Neuronal stem cell (in vitro differentiated cells): Measurements from ENCODE around the gene BFSP1.

Experiments
- DNase-seq: peaks from one replicate; pipeline ENCODE4 v3.0.0-alpha.2; 2013; ENCODE audit warnings: low spot score
- H2AFZ ChIP-seq: one replicate; pipeline ENCODE4 v1.6.1; 2013; ENCODE audit warnings: mild to moderate bottlenecking, low read length, inconsistent platforms
- H2AK5ac ChIP-seq: 2 replicates; pipeline ENCODE4 v1.6.1; 2013; ENCODE audit warnings: low read depth, mild to moderate bottlenecking, inconsistent platforms, low read length, moderate library complexity, mixed read lengths
- H2BK120ac ChIP-seq: 2 replicates; pipeline ENCODE4 v1.6.1; 2013; ENCODE audit warnings: low read depth, mild to moderate bottlenecking, inconsistent platforms, low read length, moderate library complexity, mixed read lengths
- H2BK12ac ChIP-seq: one replicate; pipeline ENCODE4 v1.6.1; 2013; ENCODE audit warnings: low read length, inconsistent platforms
- H2BK15ac ChIP-seq: 2 replicates; pipeline ENCODE4 v1.6.1; 2013; ENCODE audit warnings: mild to moderate bottlenecking, low read length, inconsistent platforms, mixed read lengths
- H2BK5ac ChIP-seq: one replicate; pipeline ENCODE4 v1.6.1; 2013; ENCODE audit warnings: inconsistent platforms, mild to moderate bottlenecking, low read length, moderate library complexity
- H3K14ac ChIP-seq: one replicate; pipeline ENCODE4 v1.6.1; 2013; ENCODE audit warnings: low read length, inconsistent platforms
- H3K18ac ChIP-seq: 2 replicates; pipeline ENCODE4 v1.6.1; 2013; ENCODE audit warnings: low read length, inconsistent platforms
- H3K23ac ChIP-seq: 2 replicates; pipeline ENCODE4 v1.6.1; 2013; ENCODE audit warnings: low read depth, mild to moderate bottlenecking, mixed read lengths, low read length, inconsistent platforms; ENCODE audit not compliant: poor library complexity
- H3K27ac ChIP-seq: replicated peaks from 3 replicates; pipeline ENCODE4 v1.5.1; 2013; ENCODE audit warnings: low read length, inconsistent platforms
- H3K27me3 ChIP-seq, 3 experiments: 2 replicates each; pipeline ENCODE4 v1.6.1; 2013; ENCODE audit warnings: low read length in 3 of 3, mild to moderate bottlenecking in 2 of 3, inconsistent platforms in 1 of 3, low read depth in 1 of 3, mixed read lengths in 1 of 3, moderate library complexity in 1 of 3; ENCODE audit not compliant: control insufficient read depth in 3 of 3, insufficient read depth in 3 of 3
- H3K36me3 ChIP-seq, 2 donors: replicated peaks in 1 of 2; 2 replicates each; pipeline ENCODE4 v1.6.1; 2013; ENCODE audit warnings: low read length in 2 of 2; ENCODE audit not compliant: control insufficient read depth in 2 of 2, insufficient read depth in 2 of 2
- H3K4ac ChIP-seq: 2 replicates; pipeline ENCODE4 v1.6.1; 2013; ENCODE audit warnings: inconsistent platforms, mild to moderate bottlenecking, low read length, moderate library complexity
- H3K4me1 ChIP-seq, 2 donors: 1 replicate in 1 of 2; 2 replicates in 1 of 2; pipeline ENCODE4 v1.6.1; 2013; ENCODE audit warnings: low read length in 2 of 2, low read depth in 1 of 2; ENCODE audit not compliant: control insufficient read depth in 2 of 2, insufficient read depth in 1 of 2
- H3K4me2 ChIP-seq: one replicate; pipeline ENCODE4 v1.6.1; 2013; ENCODE audit warnings: mild to moderate bottlenecking, low read length, inconsistent platforms; ENCODE audit not compliant: insufficient read depth, poor library complexity, severe bottlenecking
- H3K4me3 ChIP-seq, 2 donors: 2 replicates each; pipeline ENCODE4 v1.5.1; 2013; ENCODE audit warnings: low read length in 2 of 2, mild to moderate bottlenecking in 2 of 2, inconsistent platforms in 1 of 2, moderate library complexity in 1 of 2
- H3K79me1 ChIP-seq: one replicate; pipeline ENCODE4 v1.6.1; 2013; ENCODE audit warnings: low read depth, mild to moderate bottlenecking, inconsistent platforms, low read length, moderate library complexity
- H3K9ac ChIP-seq: one replicate; pipeline ENCODE4 v1.6.1; 2013; ENCODE audit warnings: mild to moderate bottlenecking, low read depth, low read length, inconsistent platforms; ENCODE audit not compliant: poor library complexity
- H3K9me3 ChIP-seq, 2 donors: replicated peaks in 1 of 2; 2 replicates each; pipeline versions ENCODE3 to v1.6.1; 2013; ENCODE audit warnings: low read length in 2 of 2, mild to moderate bottlenecking in 2 of 2, inconsistent platforms in 1 of 2, low read depth in 1 of 2, mixed read lengths in 1 of 2, moderate library complexity in 1 of 2; ENCODE audit not compliant: control insufficient read depth in 2 of 2, insufficient read depth in 1 of 2
- H4K8ac ChIP-seq: one replicate; pipeline ENCODE4 v1.6.1; 2013; ENCODE audit warnings: low read depth, mild to moderate bottlenecking, inconsistent platforms, low read length, moderate library complexity
- H4K91ac ChIP-seq: one replicate; pipeline ENCODE4 v1.6.1; 2013; ENCODE audit warnings: low read length, low read depth, mild to moderate bottlenecking, inconsistent platforms; ENCODE audit not compliant: poor library complexity
- WGBS, 2 donors: extraction: QIAGEN DNeasy Blood & Tissue Kit; methylation state at CpG; one replicate each; pipeline ENCODE4 v1.1.7; 2013; ENCODE audit warnings: missing lambda C conversion rate in 2 of 2, mixed read lengths in 1 of 2; ENCODE audit not compliant: insufficient read length in 2 of 2, insufficient replicate concordance in 1 of 2; ENCODE audit errors: extremely low coverage in 2 of 2; 5-methylcytosine and 5-hydroxymethylcytosine counted together

BFSP1 gene

GRCh38 chr20:17542993-17543412, 11.8 kb upstream of the BFSP1 start:
- Histone ChIP-seq H3K27ac (no peak overlapping the region), H2BK120ac (no peak overlapping the region), H3K36me3 (no peaks in the 10 kb centered on the region), H4K91ac (no peak overlapping the region), H3K4me2 (no peak overlapping the region), H2BK5ac (no peak overlapping the region), H3K9ac (no peak overlapping the region), H3K79me1 (no peaks in the 10 kb centered on the region), H3K9me3 (no peaks in the 10 kb centered on the region), H4K8ac (no peak overlapping the region), H3K4me3 (no peak overlapping the region), H2BK12ac (no peak overlapping the region), H2AK5ac (no peak overlapping the region), H3K14ac (no peak overlapping the region), H3K23ac (no peak overlapping the region), H3K4ac (no peak overlapping the region), H3K18ac (no peak overlapping the region), H3K4me1 (no peaks in the 10 kb centered on the region), H3K27me3 (peaks cover 0 to 29% (median 3%) of the 10 kb centered on the region in 3 experiments), H2BK15ac (no peak overlapping the region), H2AFZ (no peak overlapping the region)
- WGBS, 2 donors: no CpG with 5 or more reads among the region's 4 CpGs
- DNase-seq: no peak

- Histone ChIP-seq H3K9me3 (no peaks in the 10 kb centered on the region), H3K23ac (no peak overlapping the region), H4K8ac (no peak overlapping the region), H3K4ac (no peak overlapping the region), H2BK12ac (no peak overlapping the region), H2BK5ac (no peak overlapping the region), H3K4me1 (no peaks in the 10 kb centered on the region), H3K36me3 (no peaks in the 10 kb centered on the region), H3K27ac (no peak overlapping the region), H3K27me3 (peaks cover 0 to 29% (median 3%) of the 10 kb centered on the region in 3 experiments), H4K91ac (no peak overlapping the region), H2AFZ (no peak overlapping the region), H3K9ac (no peak overlapping the region), H2AK5ac (no peak overlapping the region), H3K4me2 (no peak overlapping the region), H3K18ac (no peak overlapping the region), H2BK15ac (no peak overlapping the region), H2BK120ac (no peak overlapping the region), H3K4me3 (no peak overlapping the region), H3K14ac (no peak overlapping the region), H3K79me1 (no peaks in the 10 kb centered on the region)
- no CpG with 5 or more reads among the region's 1 CpG for WGBS, 2 donors
- DNase-seq: no peak
These were observed 11.3 kb upstream of the BFSP1 start for GRCh38 chr20:17542481-17542880.

GRCh38 chr20:17541996-17542395, 10.8 kb upstream of the BFSP1 start:
- H3K23ac ChIP-seq: no peak overlapping the region

GRCh38 chr20:17541596-17541995, 10.4 kb upstream of the BFSP1 start:
- H2AK5ac ChIP-seq: no peak overlapping the region
- no peak overlapping the region for H3K4me2 ChIP-seq
- H3K4me3 ChIP-seq: no peak overlapping the region
- H2AFZ ChIP-seq: no peak overlapping the region
- H4K8ac ChIP-seq: no peak overlapping the region
- no peak overlapping the region for H2BK15ac ChIP-seq
- no peak overlapping the region for H4K91ac ChIP-seq
- no peak overlapping the region for H2BK120ac ChIP-seq
- DNase-seq: no peak
- no CpG with 5 or more reads among the region's 3 CpGs for WGBS, 2 donors
- H3K14ac ChIP-seq: no peak overlapping the region
- H2BK12ac ChIP-seq: no peak overlapping the region
- H3K4me1 ChIP-seq: peaks cover 0 to 2% of the 10 kb centered on the region in 2 donors
- H3K36me3 ChIP-seq: no peaks in the 10 kb centered on the region
- H3K4ac ChIP-seq: no peak overlapping the region
- H3K27me3 ChIP-seq: peaks cover 0 to 29% (median 3%) of the 10 kb centered on the region in 3 experiments
- no peaks in the 10 kb centered on the region for H3K9me3 ChIP-seq
- H3K27ac ChIP-seq: no peak overlapping the region
- H2BK5ac ChIP-seq: no peak overlapping the region
- no peak overlapping the region for H3K23ac ChIP-seq
- H3K79me1 ChIP-seq: no peaks in the 10 kb centered on the region
- H3K9ac ChIP-seq: no peak overlapping the region
- no peak overlapping the region for H3K18ac ChIP-seq

More at GRCh38 chr20:17541996-17542395, 10.8 kb upstream of the BFSP1 start:
- no CpG with 5 or more reads among the region's 5 CpGs for WGBS, 2 donors
- H4K8ac ChIP-seq: no peak overlapping the region
- no peaks in the 10 kb centered on the region for H3K36me3 ChIP-seq
- H3K18ac ChIP-seq: no peak overlapping the region
- H3K79me1 ChIP-seq: no peaks in the 10 kb centered on the region
- H3K4me3 ChIP-seq: no peak overlapping the region
- no peak overlapping the region for H3K27ac ChIP-seq
- no peak overlapping the region for H3K9ac ChIP-seq
- H3K27me3 ChIP-seq: peaks cover 0 to 29% (median 3%) of the 10 kb centered on the region in 3 experiments
- H4K91ac ChIP-seq: no peak overlapping the region
- no peak overlapping the region for H2BK5ac ChIP-seq
- H3K4ac ChIP-seq: no peak overlapping the region
- H2BK120ac ChIP-seq: no peak overlapping the region
- no peak overlapping the region for H2AK5ac ChIP-seq
- H2AFZ ChIP-seq: no peak overlapping the region
- peaks cover 0 to 2% of the 10 kb centered on the region in 2 donors for H3K4me1 ChIP-seq
- H3K4me2 ChIP-seq: no peak overlapping the region
- H3K14ac ChIP-seq: no peak overlapping the region
- no peak for DNase-seq
- H2BK15ac ChIP-seq: no peak overlapping the region
- H2BK12ac ChIP-seq: no peak overlapping the region
- no peaks in the 10 kb centered on the region for H3K9me3 ChIP-seq
